ENCODE measurements around the gene BTBD18.

GRCh38 chr11:57776031-57776521 lies 24.5 kb upstream of the BTBD18 start:
- TF ChIP-seq CTCF (conservative IDR thresholded peaks at IDR 0.05 in 1 of 2, IDR thresholded peaks at IDR 0.05 in 1 of 2; ENCODE audit: extremely low read depth in 1 of 2, insufficient read depth in 1 of 2, low read depth in 1 of 2, low read length in 2 of 2) (no peak), EZH2 (IDR thresholded peaks at IDR 0.05; ENCODE audit: borderline replicate concordance, low read length) (no peak)
